Tibial nerve (tissue), 3 donors: ENCODE results near the gene KCNMA1.

Source experiments
- EP300 ChIP-seq, 2 donors: sonication (generic); formaldehyde crosslinking; IDR thresholded peaks; one replicate each; pipeline ENCODE4 v1.6.1; 2017; ENCODE audit warnings: antibody characterized with exemption in 2 of 2, mild to moderate bottlenecking in 1 of 2
- POLR2A ChIP-seq, 2 donors: fragments of 450-650 bp; IDR thresholded peaks; one replicate each; pipeline ENCODE4 v1.6.1; 2017; ENCODE audit warnings: antibody characterized with exemption in 2 of 2, mild to moderate bottlenecking in 2 of 2, moderate library complexity in 2 of 2

DNA sequence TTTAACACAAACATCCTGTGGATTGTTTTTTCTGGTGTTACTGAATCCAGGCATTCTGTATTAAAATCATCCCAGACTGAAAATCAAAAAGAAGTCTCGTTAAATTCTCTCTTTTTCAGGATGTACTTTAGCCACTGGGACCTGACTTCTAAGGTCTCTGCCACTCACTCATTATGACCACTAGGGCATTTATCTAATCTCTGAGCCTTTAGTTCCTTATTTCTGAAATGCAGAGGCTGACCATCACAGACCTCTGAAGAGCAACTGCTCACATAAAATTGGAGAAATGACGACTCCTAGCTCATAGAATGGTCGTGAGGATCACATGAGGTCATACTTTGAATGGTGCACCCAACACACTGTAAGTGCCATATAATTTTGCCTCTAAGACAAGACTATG is 63.2 kb downstream of the KCNMA1 start:
- TF ChIP-seq EP300 (IDR thresholded peaks at IDR 0.05) (no peak), POLR2A (IDR thresholded peaks at IDR 0.05) (no peak)
